Karpas-422 (cell line): ENCODE measurements around the gene ETV5. TPM values are rescaled to one million over a fixed set of nuclear protein-coding genes. Genes with fewer than 3 reads are reported as not detected.

ENCODE experiments used
- DNase-seq: peaks from one replicate; pipeline ENCODE4 v3.0.0-alpha.2; 2015
- H2AFZ ChIP-seq: fragments of 200-600 bp; sonication (generic); 2 replicates; pipeline ENCODE4 v1.6.1; 2014; ENCODE audit warnings: antibody characterized with exemption, low read length, mixed read lengths
- H3K27ac ChIP-seq: fragments of 200-600 bp; sonication (generic); 2 replicates; pipeline ENCODE4 v1.5.1; 2014; ENCODE audit warnings: mild to moderate bottlenecking, low read length, moderate library complexity
- H3K27me3 ChIP-seq: fragments of 200-600 bp; sonication (generic); 2 replicates; pipeline ENCODE4 v1.6.1; 2014; ENCODE audit warnings: low read length, mixed read lengths
- H3K36me3 ChIP-seq: fragments of 200-600 bp; sonication (generic); 2 replicates; pipeline ENCODE4 v1.6.1; 2014; ENCODE audit warnings: low read length, mixed read lengths; ENCODE audit not compliant: insufficient read depth
- H3K4me1 ChIP-seq: fragments of 200-600 bp; sonication (generic); 2 replicates; pipeline ENCODE4 v1.6.1; 2014; ENCODE audit warnings: mild to moderate bottlenecking, low read length, mixed read lengths
- H3K4me2 ChIP-seq: fragments of 200-600 bp; sonication (generic); 2 replicates; pipeline ENCODE4 v1.6.1; 2014; ENCODE audit warnings: low read length, low read depth, mild to moderate bottlenecking; ENCODE audit not compliant: poor library complexity, severe bottlenecking
- H3K4me3 ChIP-seq: fragments of 200-600 bp; sonication (generic); 2 replicates; pipeline ENCODE4 v1.5.1; 2014; ENCODE audit warnings: mild to moderate bottlenecking, antibody characterized with exemption, low read length, mixed read lengths
- H3K79me2 ChIP-seq: fragments of 200-600 bp; sonication (generic); 2 replicates; pipeline ENCODE4 v1.6.1; 2014; ENCODE audit warnings: mild to moderate bottlenecking, low read length, mixed read lengths
- H3K9ac ChIP-seq: fragments of 200-600 bp; sonication (generic); 2 replicates; pipeline ENCODE4 v1.6.0; 2014; ENCODE audit warnings: low read length
- H3K9me2 ChIP-seq: fragments of 200-600 bp; sonication (generic), shearing (Covaris generic); replicated peaks from 2 replicates; pipeline ENCODE4 v1.6.0; 2014; ENCODE audit warnings: mild to moderate bottlenecking, low read length, moderate library complexity; ENCODE audit not compliant: insufficient read depth
- H3K9me3 ChIP-seq: fragments of 300-700, 200-600 bp; sonication (generic); 2 replicates; pipeline ENCODE4 v1.6.1; 2014; ENCODE audit warnings: low read length, mixed read lengths
- H4K20me1 ChIP-seq: fragments of 200-600 bp; sonication (generic); 2 replicates; pipeline ENCODE4 v1.6.1; 2014; ENCODE audit warnings: mild to moderate bottlenecking, antibody characterized with exemption, low read length, low read depth; ENCODE audit not compliant: insufficient read depth
- total RNA-seq: library from RNA; depleted of rRNA; stranded (reverse); fragments of >200 nt; shearing (Covaris generic); gene quantifications from 2 replicates; pipeline ENCODE4 v1.2.3, GENCODE V29; 2014; ENCODE audit warnings: low replicate concordance

Gene ETV5
- total RNA-seq, 1 experiment from 2014 or later: 111 TPM

GRCh38 chr3:186060222-186060621, 48.7 kb downstream of the ETV5 start:
- Histone ChIP-seq H4K20me1 (no peaks in the 10 kb centered on the region), H3K9me3 (no peaks in the 10 kb centered on the region), H3K27me3 (no peaks in the 10 kb centered on the region), H3K4me1 (no peaks in the 10 kb centered on the region), H3K9me2 (no peaks in the 10 kb centered on the region), H3K4me3 (no peak overlapping the region), H3K9ac (no peak overlapping the region), H3K4me2 (no peak overlapping the region), H2AFZ (no peak overlapping the region), H3K79me2 (no peaks in the 10 kb centered on the region), H3K27ac (no peak overlapping the region), H3K36me3 (peaks cover 18% of the 10 kb centered on the region; the same call in 1 of the 2 replicates)
- no peak for DNase-seq

- Histone ChIP-seq H3K27me3 (no peaks in the 10 kb centered on the region), H3K4me3 (no peak overlapping the region), H3K9me2 (no peaks in the 10 kb centered on the region), H3K9me3 (no peaks in the 10 kb centered on the region), H3K9ac (no peak overlapping the region), H3K4me1 (no peaks in the 10 kb centered on the region), H3K36me3 (peaks cover 18% of the 10 kb centered on the region; the same call in 1 of the 2 replicates), H4K20me1 (no peaks in the 10 kb centered on the region), H3K79me2 (no peaks in the 10 kb centered on the region), H3K4me2 (no peak overlapping the region), H3K27ac (no peak overlapping the region), H2AFZ (no peak overlapping the region)
- no peak for DNase-seq
Measured at GRCh38 chr3:186059192-186059591, 49.7 kb downstream of the ETV5 start.

- no peak overlapping the region for H2AFZ ChIP-seq
- no peak overlapping the region for H3K27ac ChIP-seq
- no peaks in the 10 kb centered on the region for H3K79me2 ChIP-seq
- H3K9me2 ChIP-seq: no peaks in the 10 kb centered on the region
- no peak for DNase-seq
- no peak overlapping the region for H3K9ac ChIP-seq
- H3K4me2 ChIP-seq: no peak overlapping the region
- no peaks in the 10 kb centered on the region for H3K9me3 ChIP-seq
- no peak overlapping the region for H3K4me3 ChIP-seq
- no peaks in the 10 kb centered on the region for H3K27me3 ChIP-seq
- no peaks in the 10 kb centered on the region for H3K4me1 ChIP-seq
- H3K36me3 ChIP-seq: peaks cover 9% of the 10 kb centered on the region; the same call in 1 of the 2 replicates
- no peaks in the 10 kb centered on the region for H4K20me1 ChIP-seq
Measured at GRCh38 chr3:186058225-186058624, 50.7 kb downstream of the ETV5 start.

- no peaks in the 10 kb centered on the region for H3K4me1 ChIP-seq
- no peaks in the 10 kb centered on the region for H3K9me3 ChIP-seq
- no peak for DNase-seq
- H3K9ac ChIP-seq: no peak overlapping the region
- H2AFZ ChIP-seq: no peak overlapping the region
- no peaks in the 10 kb centered on the region for H3K9me2 ChIP-seq
- no peak overlapping the region for H3K4me2 ChIP-seq
- H3K4me3 ChIP-seq: no peak overlapping the region
- no peaks in the 10 kb centered on the region for H3K79me2 ChIP-seq
- no peak overlapping the region for H3K27ac ChIP-seq
- no peaks in the 10 kb centered on the region for H4K20me1 ChIP-seq
- H3K27me3 ChIP-seq: no peaks in the 10 kb centered on the region
- H3K36me3 ChIP-seq: peaks cover 7% of the 10 kb centered on the region; the same call in 1 of the 2 replicates
Measured at GRCh38 chr3:186057594-186057993, 51.3 kb downstream of the ETV5 start.

- Histone ChIP-seq H3K9me3 (no peaks in the 10 kb centered on the region), H3K79me2 (no peaks in the 10 kb centered on the region), H3K36me3 (no peaks in the 10 kb centered on the region; the same call in 1 of the 2 replicates), H3K27me3 (no peaks in the 10 kb centered on the region), H3K4me3 (no peak overlapping the region), H3K4me2 (no peak overlapping the region), H3K4me1 (no peaks in the 10 kb centered on the region), H3K9ac (no peak overlapping the region), H3K27ac (no peak overlapping the region), H4K20me1 (no peaks in the 10 kb centered on the region), H3K9me2 (no peaks in the 10 kb centered on the region), H2AFZ (no peak overlapping the region)
- no peak for DNase-seq
Measured at GRCh38 chr3:186054792-186055352, 54.0 kb downstream of the ETV5 start.

- no peak overlapping the region for H3K4me3 ChIP-seq
- H4K20me1 ChIP-seq: no peaks in the 10 kb centered on the region
- DNase-seq: no peak
- no peak overlapping the region for H2AFZ ChIP-seq
- no peak overlapping the region for H3K4me2 ChIP-seq
- H3K79me2 ChIP-seq: no peaks in the 10 kb centered on the region
- H3K36me3 ChIP-seq: no peaks in the 10 kb centered on the region; the same call in 1 of the 2 replicates
- no peaks in the 10 kb centered on the region for H3K9me3 ChIP-seq
- no peaks in the 10 kb centered on the region for H3K4me1 ChIP-seq
- H3K9me2 ChIP-seq: no peaks in the 10 kb centered on the region
- H3K27ac ChIP-seq: no peak overlapping the region
- H3K27me3 ChIP-seq: no peaks in the 10 kb centered on the region
- H3K9ac ChIP-seq: no peak overlapping the region
Measured at GRCh38 chr3:186053954-186054791, 54.7 kb downstream of the ETV5 start.

- DNase-seq: no peak
- no peaks in the 10 kb centered on the region for H3K79me2 ChIP-seq
- H3K27ac ChIP-seq: no peak overlapping the region
- no peak overlapping the region for H3K4me2 ChIP-seq
- no peak overlapping the region for H3K9ac ChIP-seq
- H3K9me2 ChIP-seq: no peaks in the 10 kb centered on the region
- H3K4me1 ChIP-seq: no peaks in the 10 kb centered on the region
- H3K4me3 ChIP-seq: no peak overlapping the region
- no peaks in the 10 kb centered on the region for H3K27me3 ChIP-seq
- H2AFZ ChIP-seq: no peak overlapping the region
- no peaks in the 10 kb centered on the region for H3K9me3 ChIP-seq
- H4K20me1 ChIP-seq: no peaks in the 10 kb centered on the region
- H3K36me3 ChIP-seq: peaks cover 3% of the 10 kb centered on the region; the same call in 1 of the 2 replicates
Measured at GRCh38 chr3:186052096-186052840, 56.6 kb downstream of the ETV5 start.

GRCh38 chr3:186049001-186049400, 59.9 kb downstream of the ETV5 start:
- no peaks in the 10 kb centered on the region for H3K4me1 ChIP-seq
- no peaks in the 10 kb centered on the region for H3K27me3 ChIP-seq
- H4K20me1 ChIP-seq: no peaks in the 10 kb centered on the region
- no peak overlapping the region for H3K9ac ChIP-seq
- no peak overlapping the region for H2AFZ ChIP-seq
- no peak for DNase-seq
- H3K36me3 ChIP-seq: peaks cover 3% of the 10 kb centered on the region; the same call in 1 of the 2 replicates
- H3K27ac ChIP-seq: no peak overlapping the region
- no peaks in the 10 kb centered on the region for H3K9me3 ChIP-seq
- H3K4me2 ChIP-seq: no peak overlapping the region
- no peak overlapping the region for H3K4me3 ChIP-seq
- no peaks in the 10 kb centered on the region for H3K79me2 ChIP-seq
- H3K9me2 ChIP-seq: no peaks in the 10 kb centered on the region
